OCI-LY1 (cell line): ENCODE data around the gene IL16.

Experiments used
- H2AFZ ChIP-seq: fragments of 200-600 bp; sonication (generic), shearing (Covaris generic); 2 replicates; pipeline ENCODE4 v1.6.0; 2014; ENCODE audit warnings: antibody characterized with exemption, mild to moderate bottlenecking, low read length
- H3F3A ChIP-seq: fragments of 200-600 bp; sonication (generic), shearing (Covaris generic); 2 replicates; pipeline ENCODE4 v1.6.0; 2014; ENCODE audit warnings: mild to moderate bottlenecking, antibody characterized with exemption, low read length, moderate library complexity; ENCODE audit not compliant: insufficient read depth
- H3K27ac ChIP-seq: fragments of 200-600 bp; sonication (generic); 2 replicates; pipeline ENCODE4 v1.5.1; 2014; ENCODE audit warnings: low read length, mixed run types, mild to moderate bottlenecking, low read depth; ENCODE audit not compliant: poor library complexity, severe bottlenecking
- H3K27me3 ChIP-seq: fragments of 200-600 bp; sonication (generic); 2 replicates; pipeline ENCODE4 v1.6.0; 2014; ENCODE audit warnings: antibody characterized with exemption, mild to moderate bottlenecking, low read length, moderate library complexity; ENCODE audit not compliant: insufficient read depth
- H3K36me3 ChIP-seq: fragments of 200-600 bp; sonication (generic); 2 replicates; pipeline ENCODE4 v1.6.1; 2014; ENCODE audit warnings: mild to moderate bottlenecking, antibody characterized with exemption, low read length, moderate library complexity, mixed read lengths; ENCODE audit not compliant: insufficient read depth
- H3K4me1 ChIP-seq: fragments of 200-600 bp; sonication (generic); 2 replicates; pipeline ENCODE4 v1.5.1; 2014; ENCODE audit warnings: mild to moderate bottlenecking, low read length, moderate library complexity; ENCODE audit not compliant: insufficient read depth, severe bottlenecking
- H3K4me2 ChIP-seq: fragments of 200-600 bp; sonication (generic), shearing (Covaris generic); 2 replicates; pipeline ENCODE4 v1.6.1; 2014; ENCODE audit warnings: low read length
- H3K4me3 ChIP-seq: fragments of 200-600 bp; sonication (generic); 2 replicates; pipeline ENCODE4 v1.5.1; 2014; ENCODE audit warnings: low read length, low read depth, mild to moderate bottlenecking, mixed read lengths; ENCODE audit not compliant: poor library complexity, severe bottlenecking
- H3K79me2 ChIP-seq: fragments of 200-600 bp; shearing (Covaris generic); 2 replicates; pipeline ENCODE4 v1.6.1; 2016; ENCODE audit warnings: mixed run types, low read length, mixed read lengths; ENCODE audit not compliant: insufficient read depth
- H3K9ac ChIP-seq: fragments of 200-600 bp; sonication (generic), shearing (Covaris generic); 2 replicates; pipeline ENCODE4 v1.6.1; 2014; ENCODE audit warnings: mild to moderate bottlenecking, low read length, mixed read lengths
- H3K9me2 ChIP-seq: fragments of 200-600 bp; sonication (generic), shearing (Covaris generic); 2 replicates; pipeline ENCODE4 v1.6.1; 2014; ENCODE audit warnings: low read depth, mild to moderate bottlenecking, low read length, mixed read lengths
- H3K9me3 ChIP-seq: fragments of 200-600 bp; shearing (Covaris generic); 2 replicates; pipeline ENCODE4 v1.6.1; 2014; ENCODE audit warnings: low read length, mixed read lengths
- H4K20me1 ChIP-seq: fragments of 200-600 bp; sonication (generic), shearing (Covaris generic); 2 replicates; pipeline ENCODE4 v1.6.0; 2016; ENCODE audit warnings: mild to moderate bottlenecking, low read length; ENCODE audit not compliant: insufficient read depth
- EZH2 ChIP-seq: fragments of 200-600 bp; sonication (generic), shearing (Covaris generic); IDR thresholded peaks from 2 replicates; pipeline ENCODE4 v1.8.0; 2017; ENCODE audit warnings: borderline replicate concordance, mixed run types, mild to moderate bottlenecking, antibody characterized with exemption, low read length, moderate library complexity, mixed read lengths
- TF ChIP-seq, protein P1 (sequence below): fragments of 200-600 bp; sonication (generic), shearing (Covaris generic); IDR thresholded peaks from 2 replicates; pipeline ENCODE4 v1.5.1; 2017; ENCODE audit warnings: mild to moderate bottlenecking, antibody characterized with exemption, low read length, moderate library complexity, mixed read lengths

The IL16 gene

GRCh38 chr15:81152799-81153198, 43.9 kb upstream of the IL16 start:
- H3K4me1 ChIP-seq: no peaks in the 10 kb centered on the region
- no peak overlapping the region for H3K4me3 ChIP-seq
- no peak overlapping the region for H3K27ac ChIP-seq
- no peaks in the 10 kb centered on the region for H3K79me2 ChIP-seq
- no peak overlapping the region for H3K9ac ChIP-seq
- H3K9me2 ChIP-seq: no peaks in the 10 kb centered on the region
- H3K27me3 ChIP-seq: no peaks in the 10 kb centered on the region
- no peaks in the 10 kb centered on the region for H3F3A ChIP-seq
- H3K36me3 ChIP-seq: no peaks in the 10 kb centered on the region
- H4K20me1 ChIP-seq: no peaks in the 10 kb centered on the region
- no peak overlapping the region for H2AFZ ChIP-seq
- TF ChIP-seq, protein P1, sequence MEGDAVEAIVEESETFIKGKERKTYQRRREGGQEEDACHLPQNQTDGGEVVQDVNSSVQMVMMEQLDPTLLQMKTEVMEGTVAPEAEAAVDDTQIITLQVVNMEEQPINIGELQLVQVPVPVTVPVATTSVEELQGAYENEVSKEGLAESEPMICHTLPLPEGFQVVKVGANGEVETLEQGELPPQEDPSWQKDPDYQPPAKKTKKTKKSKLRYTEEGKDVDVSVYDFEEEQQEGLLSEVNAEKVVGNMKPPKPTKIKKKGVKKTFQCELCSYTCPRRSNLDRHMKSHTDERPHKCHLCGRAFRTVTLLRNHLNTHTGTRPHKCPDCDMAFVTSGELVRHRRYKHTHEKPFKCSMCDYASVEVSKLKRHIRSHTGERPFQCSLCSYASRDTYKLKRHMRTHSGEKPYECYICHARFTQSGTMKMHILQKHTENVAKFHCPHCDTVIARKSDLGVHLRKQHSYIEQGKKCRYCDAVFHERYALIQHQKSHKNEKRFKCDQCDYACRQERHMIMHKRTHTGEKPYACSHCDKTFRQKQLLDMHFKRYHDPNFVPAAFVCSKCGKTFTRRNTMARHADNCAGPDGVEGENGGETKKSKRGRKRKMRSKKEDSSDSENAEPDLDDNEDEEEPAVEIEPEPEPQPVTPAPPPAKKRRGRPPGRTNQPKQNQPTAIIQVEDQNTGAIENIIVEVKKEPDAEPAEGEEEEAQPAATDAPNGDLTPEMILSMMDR: no peak
- no peak for TF ChIP-seq EZH2
- no peaks in the 10 kb centered on the region for H3K9me3 ChIP-seq
- no peak overlapping the region for H3K4me2 ChIP-seq

DNA sequence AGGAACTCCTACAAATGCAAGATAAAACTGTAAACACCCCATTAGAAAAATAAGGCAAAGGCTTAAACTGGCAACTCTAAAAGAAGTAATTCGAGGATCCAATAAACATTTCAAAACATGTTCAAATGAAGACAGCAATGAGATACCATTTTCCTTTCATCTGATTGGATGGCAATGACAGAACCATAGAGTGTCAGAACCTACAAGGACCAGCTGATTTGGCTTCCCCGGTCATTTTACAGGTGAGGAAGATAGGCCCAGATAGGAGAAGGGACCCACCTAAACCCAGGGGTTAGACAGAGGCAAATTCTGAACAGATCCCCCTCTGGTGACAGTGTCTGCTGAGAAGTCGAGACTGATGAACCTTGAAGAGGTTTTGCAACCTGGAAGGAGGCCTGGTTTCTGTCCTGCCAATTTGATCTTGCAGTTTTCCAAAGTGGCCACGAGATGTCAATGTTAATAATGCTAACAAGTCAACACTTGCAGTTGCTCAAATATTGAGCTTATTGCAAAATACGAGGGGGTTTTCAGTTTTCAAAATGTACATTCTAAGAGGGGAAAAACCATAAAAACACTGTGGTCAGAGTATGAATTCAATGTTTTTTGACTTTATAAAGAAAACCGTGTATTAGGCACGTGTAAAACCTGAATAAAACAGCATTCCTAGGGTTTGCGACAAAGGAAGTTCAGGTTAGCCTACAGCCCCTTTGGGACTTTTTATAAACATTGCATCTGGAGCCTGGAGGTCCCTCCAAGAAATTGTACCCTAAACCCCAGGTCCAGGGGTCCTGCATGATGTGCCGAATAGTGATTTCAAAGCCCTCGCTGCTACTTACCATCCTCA, 41.1 kb upstream of the IL16 start:
- Histone ChIP-seq H3K36me3 (no peaks in the 10 kb centered on the region), H3K9ac (no peak overlapping the region), H3K27me3 (no peaks in the 10 kb centered on the region), H3K9me3 (no peaks in the 10 kb centered on the region), H3F3A (no peaks in the 10 kb centered on the region), H3K4me3 (no peak overlapping the region), H3K9me2 (no peaks in the 10 kb centered on the region), H3K79me2 (no peaks in the 10 kb centered on the region), H2AFZ (no peak overlapping the region), H3K4me1 (no peaks in the 10 kb centered on the region), H3K27ac (no peak overlapping the region), H3K4me2 (no peak overlapping the region), H4K20me1 (no peaks in the 10 kb centered on the region)
- TF ChIP-seq EZH2: no peak
- TF ChIP-seq, protein P1: peak; percentile 63

DNA sequence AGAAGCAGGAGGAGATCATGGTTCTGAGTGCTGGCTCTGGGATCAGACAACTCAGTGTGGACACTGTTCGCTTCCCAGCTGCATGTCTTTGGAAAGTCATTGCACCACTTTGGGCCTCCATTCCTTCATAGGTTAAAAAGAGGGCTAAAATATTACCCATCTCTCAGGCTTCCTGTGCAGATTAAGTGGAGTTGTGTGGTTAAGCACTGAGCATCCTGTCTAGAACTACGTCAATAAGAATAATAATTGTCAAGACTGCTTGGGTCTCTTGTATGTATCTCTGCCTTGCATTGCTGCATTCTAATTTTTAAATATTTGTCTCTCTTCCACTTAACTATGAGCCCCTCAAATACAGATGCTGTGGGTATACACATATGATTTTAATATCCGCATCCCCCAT, 40.4 kb upstream of the IL16 start:
- Histone ChIP-seq H3K27ac (no peak overlapping the region), H3K79me2 (no peaks in the 10 kb centered on the region), H3K4me1 (no peaks in the 10 kb centered on the region), H3K9me3 (no peaks in the 10 kb centered on the region), H3K36me3 (no peaks in the 10 kb centered on the region), H3F3A (no peaks in the 10 kb centered on the region), H3K27me3 (no peaks in the 10 kb centered on the region), H3K9ac (no peak overlapping the region), H2AFZ (no peak overlapping the region), H3K9me2 (no peaks in the 10 kb centered on the region), H3K4me2 (no peak overlapping the region), H3K4me3 (no peak overlapping the region), H4K20me1 (no peaks in the 10 kb centered on the region)
- no peak for TF ChIP-seq EZH2
- TF ChIP-seq, protein P1: no peak
